Activated T-cell treated with anti-CD3 and anti-CD28 coated beads, Interleukin-2, amount 50 U/mL, for 72 hours (primary cell): ENCODE data around the gene PTPRK. TPM values are rescaled to one million over a fixed set of nuclear protein-coding genes. Genes with fewer than 3 reads are reported as not detected.

Experiments
- ATAC-seq, 2 donors: fragments of 150-1000 bp; cut with Tn5 transposase; replicated peaks in 1 of 2; 2 replicates each; pipeline ENCODE4 v1.10.0; 2021; ENCODE audit warnings: moderate library complexity in 2 of 2, mild to moderate bottlenecking in 1 of 2
- DNase-seq, 2 donors: peaks; one replicate each; pipeline ENCODE4 v3.0.0; 2021 to 2022; ENCODE audit warnings: mixed read lengths in 1 of 2
- H3K27ac Mint-ChIP-seq: one replicate; pipeline ENCODE4 v1.8.0; 2022; ENCODE audit warnings: mild to moderate bottlenecking, moderate library complexity, mixed read lengths
- H3K27me3 Mint-ChIP-seq: one replicate; pipeline ENCODE4 v1.8.0; 2022; ENCODE audit warnings: low read depth, mixed read lengths
- H3K36me3 Mint-ChIP-seq, 2 donors: one replicate each; pipeline ENCODE4 v1.8.0; 2022; ENCODE audit warnings: mixed read lengths in 2 of 2, mild to moderate bottlenecking in 1 of 2; ENCODE audit not compliant: insufficient read depth in 2 of 2
- H3K4me1 Mint-ChIP-seq: one replicate; pipeline ENCODE4 v1.8.0; 2022; ENCODE audit warnings: low read depth, mixed read lengths
- H3K4me3 Mint-ChIP-seq, 2 donors: one replicate each; pipeline ENCODE4 v1.8.0; 2022; ENCODE audit warnings: mild to moderate bottlenecking in 2 of 2, mixed read lengths in 2 of 2, moderate library complexity in 2 of 2
- H3K9me3 Mint-ChIP-seq, 2 donors: one replicate each; pipeline ENCODE4 v1.8.0; 2022; ENCODE audit warnings: mixed read lengths in 2 of 2
- total RNA-seq, 2 donors: library from RNA; stranded (reverse); gene quantifications; one replicate each; pipeline ENCODE4 v1.2.3, GENCODE V29; 2022

The PTPRK gene
- total RNA-seq, 2 donors from 2014 or later, result 3.8 to 6.4 TPM

DNA sequence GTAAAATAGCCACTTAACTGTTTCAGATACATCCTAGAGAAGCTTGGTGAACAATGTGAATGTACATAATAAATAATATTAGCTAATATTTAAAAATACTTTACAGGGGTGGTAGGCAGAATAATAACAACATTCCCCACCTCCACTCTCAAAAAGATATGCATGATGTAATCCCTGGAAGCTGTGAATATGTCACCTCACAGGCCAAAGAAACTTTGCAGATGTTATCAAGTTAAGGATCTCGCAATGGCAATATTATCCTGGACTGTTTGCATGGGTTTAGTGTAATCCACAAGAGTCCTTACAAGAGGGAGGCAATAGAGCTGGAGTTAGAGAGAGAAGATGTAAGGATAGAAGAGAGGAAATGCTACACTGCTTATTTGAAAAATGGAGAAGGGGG lies 7.0 kb upstream of the PTPRK start:
- no peaks in the 10 kb centered on the region for H3K9me3 Mint-ChIP-seq

DNA sequence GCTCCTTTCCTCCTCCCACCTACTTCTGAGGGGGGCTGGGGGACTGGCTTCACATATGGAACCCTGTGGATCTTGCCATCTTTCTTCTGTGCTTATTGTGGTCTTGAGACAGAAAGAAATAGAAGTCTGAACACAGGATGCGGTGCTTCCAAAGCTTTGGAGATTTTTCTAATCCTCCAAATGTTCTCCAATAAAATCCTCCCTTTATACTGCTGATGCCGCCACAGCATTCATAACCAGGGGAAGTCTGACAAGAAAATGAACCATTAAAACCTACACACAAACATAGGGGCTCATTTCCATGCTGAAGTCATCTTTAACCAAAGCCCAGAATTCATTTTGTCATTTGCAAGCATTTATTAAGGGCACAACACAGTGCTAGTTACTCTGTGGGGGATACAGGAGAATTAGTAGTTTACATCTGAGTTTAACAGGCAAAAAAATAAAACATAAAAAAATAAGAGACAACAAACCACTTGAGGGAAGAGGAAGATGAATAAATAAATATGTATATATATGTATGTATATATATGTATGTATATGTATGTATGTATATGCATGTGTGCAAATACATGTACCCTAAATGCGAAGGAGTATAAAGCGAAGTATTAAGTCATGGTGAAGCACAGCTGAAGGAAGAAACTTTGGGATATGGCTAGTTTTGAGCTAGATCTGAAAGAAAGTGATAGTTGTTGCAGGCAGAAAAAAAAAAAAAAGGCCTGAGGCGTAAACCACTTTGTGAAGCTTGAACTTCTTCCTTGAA lies 5.9 kb upstream of the PTPRK start:
- H3K4me3 Mint-ChIP-seq, result no peak overlapping the region
- H3K27me3 Mint-ChIP-seq, result peaks cover 31% of the 10 kb centered on the region
- DNase-seq (no peak), ATAC-seq (no peak)
- H3K36me3 Mint-ChIP-seq, result no peaks in the 10 kb centered on the region
- no peak overlapping the region for H3K27ac Mint-ChIP-seq
- no peaks in the 10 kb centered on the region for H3K4me1 Mint-ChIP-seq
- H3K9me3 Mint-ChIP-seq, result no peaks in the 10 kb centered on the region

More for the DNA sequence above, 7.0 kb upstream of the PTPRK start:
- H3K36me3 Mint-ChIP-seq, result no peaks in the 10 kb centered on the region
- no peak overlapping the region for H3K4me3 Mint-ChIP-seq
- no peak for DNase-seq
- no peak overlapping the region for H3K27ac Mint-ChIP-seq
- peaks cover 6% of the 10 kb centered on the region for H3K4me1 Mint-ChIP-seq
- ATAC-seq, result no peak
- H3K27me3 Mint-ChIP-seq, result peaks cover 21% of the 10 kb centered on the region

DNA sequence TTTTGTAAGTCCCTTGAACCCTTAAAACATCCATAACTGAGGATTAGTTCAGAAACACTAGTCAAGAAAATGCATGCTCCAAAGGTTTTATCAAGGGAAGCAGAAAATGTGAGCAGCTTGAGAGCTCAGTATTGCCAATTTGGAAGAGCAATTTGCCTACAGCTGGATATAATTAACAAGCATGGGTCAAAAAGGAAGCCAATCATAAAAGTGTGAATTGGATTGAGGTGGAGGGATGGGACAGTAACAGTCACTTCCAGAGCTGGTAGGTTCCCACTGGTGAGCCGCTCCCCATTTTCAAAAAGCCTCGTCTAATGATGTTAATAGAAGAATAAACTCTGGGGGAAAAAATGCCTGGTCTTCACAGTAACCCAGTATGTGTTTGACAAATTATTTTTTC lies 5.0 kb upstream of the PTPRK start:
- Mint-ChIP-seq H3K9me3 (no peaks in the 10 kb centered on the region), H3K27me3 (peaks cover 36% of the 10 kb centered on the region), H3K4me1 (peaks cover 7% of the 10 kb centered on the region), H3K4me3 (no peak overlapping the region), H3K36me3 (no peaks in the 10 kb centered on the region), H3K27ac (no peak overlapping the region)
- ATAC-seq (no peak), DNase-seq (no peak)

DNA sequence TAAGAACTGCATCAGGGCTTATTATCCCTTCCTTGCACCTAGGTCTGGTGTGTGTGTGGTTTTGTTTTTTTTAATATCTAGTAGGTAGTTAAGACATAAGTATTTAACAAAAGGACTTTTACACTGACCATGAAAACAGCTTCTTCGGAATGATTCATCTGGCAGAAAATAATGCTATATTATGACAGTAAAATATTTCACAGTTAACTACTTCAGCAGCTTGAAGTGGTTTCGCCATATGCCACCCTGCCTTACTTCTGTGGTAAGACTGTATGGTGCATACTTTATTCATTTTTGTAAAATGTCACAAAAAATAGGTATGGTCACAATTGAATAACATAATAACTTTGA lies 858 bp upstream of the PTPRK start:
- peak overlapping the region; percentile 88 to 95 for H3K4me3 Mint-ChIP-seq
- no peaks in the 10 kb centered on the region for H3K9me3 Mint-ChIP-seq
- no peak for ATAC-seq
- no peak overlapping the region for H3K27ac Mint-ChIP-seq
- H3K27me3 Mint-ChIP-seq, result peaks cover 44% of the 10 kb centered on the region
- H3K36me3 Mint-ChIP-seq, result peaks cover 0 to 2% of the 10 kb centered on the region in 2 donors
- no peak for DNase-seq
- peaks cover 27% of the 10 kb centered on the region for H3K4me1 Mint-ChIP-seq

DNA sequence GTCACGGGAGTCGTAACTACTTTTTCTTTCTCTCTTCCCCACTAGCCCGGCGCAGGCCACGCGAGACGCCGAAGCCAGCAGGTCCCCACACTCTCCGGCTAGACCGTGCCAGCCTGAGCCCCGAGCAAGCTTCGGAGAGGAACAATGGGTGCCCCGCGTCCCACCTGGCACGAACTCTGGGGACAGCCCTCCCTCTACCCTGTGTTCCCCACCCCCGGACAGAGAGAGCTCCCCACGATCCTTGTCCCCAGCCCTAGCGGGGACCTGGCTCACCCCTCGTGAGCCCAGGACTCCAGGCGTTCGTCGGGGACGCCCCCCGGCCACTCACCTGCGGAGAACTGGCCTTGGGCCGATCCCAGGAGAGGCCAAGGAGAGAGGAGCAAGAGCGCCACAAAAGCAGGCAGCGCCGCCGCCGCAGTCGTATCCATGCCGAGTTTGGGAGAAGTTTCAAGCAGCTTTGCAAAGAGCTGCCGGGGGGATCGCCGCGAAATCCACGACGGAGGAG lies 416 bp downstream of the PTPRK start:
- H3K4me3 Mint-ChIP-seq, result peak overlapping the region; percentile 88 to 95
- ATAC-seq (peak; percentile 40 to 45), DNase-seq (peak; percentile 40)
- no peaks in the 10 kb centered on the region for H3K9me3 Mint-ChIP-seq
- peak overlapping the region; percentile 58 for H3K27ac Mint-ChIP-seq
- peaks cover 38% of the 10 kb centered on the region for H3K27me3 Mint-ChIP-seq
- peaks cover 27% of the 10 kb centered on the region for H3K4me1 Mint-ChIP-seq
- H3K36me3 Mint-ChIP-seq, result peaks cover 0 to 2% of the 10 kb centered on the region in 2 donors

DNA sequence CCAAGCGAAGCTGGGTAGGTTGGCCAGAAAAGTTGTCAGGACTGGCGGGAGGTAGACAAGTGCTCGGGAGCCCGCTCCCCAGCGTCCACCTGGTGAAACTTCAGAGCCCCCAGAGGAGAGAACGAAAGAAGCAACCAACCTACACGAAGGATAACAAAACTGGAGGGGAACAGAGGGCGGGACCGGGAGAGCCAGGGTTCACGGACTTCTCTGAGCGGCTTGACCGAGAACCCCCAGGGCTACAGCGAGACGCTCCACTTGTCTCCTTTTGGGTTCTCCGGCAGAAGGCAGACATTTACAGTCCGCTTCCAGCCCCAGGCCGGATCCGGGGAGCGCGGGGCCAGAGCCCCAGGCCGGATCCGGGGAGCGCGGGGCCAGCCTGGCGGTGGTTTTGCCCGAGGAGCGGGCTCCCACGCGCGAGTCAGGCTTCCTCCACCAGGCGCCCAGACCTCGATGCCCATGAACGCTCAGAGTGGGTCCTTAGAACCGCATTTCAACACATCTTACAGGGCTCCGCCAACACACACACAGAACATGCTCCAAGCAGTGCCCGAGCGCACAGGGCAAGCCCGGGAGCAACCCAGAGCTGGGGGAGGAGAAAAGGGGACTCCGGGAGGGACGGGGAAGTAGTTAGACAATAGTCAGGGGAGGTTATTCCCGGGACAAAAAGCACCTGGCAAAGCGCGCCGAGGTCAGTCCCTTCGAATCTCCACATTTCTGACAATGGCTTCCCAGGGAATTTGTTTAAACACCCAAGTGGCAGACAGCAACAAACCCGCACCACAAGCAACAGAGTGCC lies 1.1 kb downstream of the PTPRK start:
- DNase-seq, result peak; percentile 41 to 42
- H3K27me3 Mint-ChIP-seq, result peaks cover 38% of the 10 kb centered on the region
- ATAC-seq, result peak; percentile 26 to 32
- no peaks in the 10 kb centered on the region for H3K9me3 Mint-ChIP-seq
- H3K27ac Mint-ChIP-seq, result peak overlapping the region; percentile 45
- H3K4me3 Mint-ChIP-seq, result peak overlapping the region; percentile 88 to 95
- peaks cover 27% of the 10 kb centered on the region for H3K4me1 Mint-ChIP-seq
- peaks cover 0 to 2% of the 10 kb centered on the region in 2 donors for H3K36me3 Mint-ChIP-seq

DNA sequence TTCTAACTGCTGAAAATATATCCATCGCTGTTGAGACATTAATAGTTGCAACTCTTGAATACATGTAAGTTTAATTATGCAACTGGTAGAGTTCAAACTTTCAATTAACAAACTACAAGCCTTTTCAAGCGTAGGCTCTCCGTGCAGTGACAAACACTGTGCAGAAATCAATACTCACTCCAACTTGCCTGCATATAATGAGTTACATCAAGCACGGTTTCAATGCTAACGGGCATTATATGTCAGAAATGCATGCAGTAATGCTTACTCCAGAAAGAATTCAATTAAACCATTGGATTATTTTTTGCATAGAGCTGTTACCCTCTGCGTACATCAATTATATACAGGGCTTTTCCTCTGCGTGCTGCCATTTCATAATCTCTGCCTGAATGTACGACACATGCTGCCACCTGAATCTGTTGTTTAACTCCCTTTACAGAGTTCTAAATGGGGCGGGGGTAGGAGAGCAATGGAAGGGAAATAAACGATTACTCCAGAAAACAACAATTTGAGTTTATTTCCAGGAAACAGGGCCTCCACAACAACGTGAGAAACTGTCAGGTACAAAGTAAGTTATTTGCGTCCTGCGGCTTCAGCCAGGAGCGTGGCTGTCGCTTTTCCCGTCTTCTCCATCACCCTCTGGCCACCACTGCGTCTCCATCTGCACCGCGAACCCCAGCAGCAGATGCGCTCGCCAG lies 1.8 kb downstream of the PTPRK start:
- H3K36me3 Mint-ChIP-seq, result peaks cover 0 to 2% of the 10 kb centered on the region in 2 donors
- no peaks in the 10 kb centered on the region for H3K9me3 Mint-ChIP-seq
- H3K4me3 Mint-ChIP-seq, result peak overlapping the region; percentile 88 to 95
- peaks cover 38% of the 10 kb centered on the region for H3K27me3 Mint-ChIP-seq
- no peak overlapping the region for H3K27ac Mint-ChIP-seq
- H3K4me1 Mint-ChIP-seq, result peaks cover 27% of the 10 kb centered on the region
- DNase-seq, result no peak
- no peak for ATAC-seq

DNA sequence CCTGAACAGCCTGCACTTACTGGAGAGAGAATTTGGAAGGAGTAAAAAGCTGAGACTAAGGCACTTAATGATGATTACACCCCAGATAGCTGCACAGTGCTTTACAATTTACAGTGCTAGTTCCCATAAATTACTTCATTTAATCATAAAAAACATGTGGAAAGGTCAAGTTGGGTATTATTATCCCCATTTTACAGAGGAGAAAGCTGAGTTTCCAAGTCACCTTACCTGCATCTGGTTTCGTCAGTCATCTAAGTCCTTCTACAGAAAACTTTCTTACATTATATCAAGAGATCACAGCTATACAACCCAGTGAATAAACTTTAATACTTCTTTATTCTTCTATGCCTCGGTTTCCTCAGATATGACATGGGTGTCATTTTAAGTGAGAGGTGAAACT lies 3.3 kb downstream of the PTPRK start:
- Mint-ChIP-seq H3K9me3 (no peaks in the 10 kb centered on the region), H3K27me3 (peaks cover 35% of the 10 kb centered on the region), H3K36me3 (peaks cover 0 to 2% of the 10 kb centered on the region in 2 donors), H3K27ac (no peak overlapping the region), H3K4me1 (peaks cover 27% of the 10 kb centered on the region), H3K4me3 (peak overlapping the region in 1 of 2 donors; percentile 58)
- DNase-seq, result no peak
- ATAC-seq, result no peak

DNA sequence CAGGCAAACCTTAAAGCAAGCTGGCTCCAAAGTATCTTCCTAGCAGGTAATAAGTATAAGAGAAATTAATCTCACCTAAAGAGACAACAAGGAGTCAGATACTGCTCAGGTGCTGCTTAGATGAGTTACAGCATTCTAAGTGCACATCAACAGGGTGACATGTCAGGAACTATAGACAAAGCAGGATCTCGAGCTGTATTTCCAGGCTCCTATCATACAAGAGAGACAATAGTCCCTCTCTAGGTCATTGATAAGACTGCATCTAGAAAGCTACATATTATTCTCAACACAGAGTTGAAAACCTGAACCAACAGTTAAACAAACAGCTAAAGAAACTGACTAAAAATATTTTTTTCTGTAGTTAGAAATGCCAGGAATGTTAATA lies 3.9 kb downstream of the PTPRK start:
- H3K9me3 Mint-ChIP-seq, result no peaks in the 10 kb centered on the region

DNA sequence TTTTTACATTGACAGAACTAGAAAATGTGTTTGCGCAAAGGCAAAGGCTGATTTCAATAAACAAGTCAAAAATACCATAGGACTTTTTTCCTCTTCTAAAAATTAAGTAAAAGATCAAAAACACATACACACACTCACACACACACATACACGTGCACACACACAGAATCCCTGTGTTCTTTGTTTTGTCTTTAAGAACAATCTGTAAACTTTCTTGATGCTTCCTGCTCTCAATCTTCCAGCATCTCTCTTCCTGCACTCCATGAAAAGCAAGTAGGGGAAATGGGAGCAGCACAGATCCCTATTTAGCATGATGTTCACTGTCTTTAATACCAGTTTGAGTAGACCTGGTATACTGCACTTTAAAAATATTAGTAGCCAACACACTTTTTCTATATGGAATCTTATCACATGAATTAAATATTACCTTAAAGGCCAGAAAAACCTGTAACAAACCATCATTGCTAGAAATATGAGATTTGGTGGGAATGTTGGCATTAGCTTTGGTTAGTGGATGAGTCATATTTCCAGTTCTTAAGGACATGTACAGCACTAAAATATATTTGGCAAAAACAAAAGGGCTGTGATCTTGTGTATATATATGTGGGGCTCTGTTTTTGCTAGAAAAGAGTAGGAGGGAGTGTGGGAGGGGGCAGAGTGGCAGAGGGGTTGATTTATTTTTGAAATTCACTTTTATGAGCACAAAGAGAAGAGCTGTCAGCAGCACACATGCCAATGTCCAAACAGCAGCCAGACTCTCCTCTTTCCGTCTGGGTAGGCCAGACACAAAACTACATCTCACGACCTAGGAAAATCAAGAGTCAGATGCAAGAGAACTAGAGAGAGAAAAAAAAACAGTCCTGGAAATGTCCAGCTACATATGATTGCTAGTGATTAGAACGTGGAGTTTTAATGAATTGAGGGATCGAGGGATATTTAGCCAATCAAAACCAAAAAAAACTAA lies 4.6 kb downstream of the PTPRK start:
- no peak overlapping the region for H3K27ac Mint-ChIP-seq
- peaks cover 22% of the 10 kb centered on the region for H3K4me1 Mint-ChIP-seq
- DNase-seq (no peak), ATAC-seq (no peak)
- no peaks in the 10 kb centered on the region for H3K9me3 Mint-ChIP-seq
- peaks cover 23% of the 10 kb centered on the region for H3K27me3 Mint-ChIP-seq
- H3K4me3 Mint-ChIP-seq, result no peak overlapping the region
- H3K36me3 Mint-ChIP-seq, result peaks cover 0 to 2% of the 10 kb centered on the region in 2 donors

More for the DNA sequence above, 3.9 kb downstream of the PTPRK start:
- DNase-seq, result no peak
- Mint-ChIP-seq H3K27ac (no peak overlapping the region), H3K4me3 (no peak overlapping the region), H3K27me3 (peaks cover 29% of the 10 kb centered on the region), H3K4me1 (peaks cover 27% of the 10 kb centered on the region), H3K36me3 (peaks cover 0 to 2% of the 10 kb centered on the region in 2 donors)
- no peak for ATAC-seq

DNA sequence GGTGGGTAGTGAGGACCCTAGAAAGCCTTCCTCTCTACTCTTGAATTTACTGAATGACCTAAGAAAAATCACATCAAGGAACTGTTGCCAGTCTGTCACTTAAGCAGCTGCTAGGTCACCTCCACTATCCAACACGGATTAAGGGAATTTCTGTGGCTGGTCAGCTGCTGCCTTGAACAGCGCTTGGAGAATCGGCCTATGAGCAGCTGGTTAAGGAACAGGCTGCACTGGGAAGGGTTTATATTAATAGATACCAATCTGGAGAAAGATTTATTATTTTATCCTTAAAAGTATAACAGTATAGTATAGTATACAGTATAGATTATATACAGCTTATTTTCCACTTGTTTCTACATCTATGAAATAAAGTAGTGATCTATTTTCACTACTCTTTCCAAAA lies 6.5 kb downstream of the PTPRK start:
- Mint-ChIP-seq H3K36me3 (no peaks in the 10 kb centered on the region), H3K27ac (no peak overlapping the region), H3K4me1 (peaks cover 23% of the 10 kb centered on the region), H3K27me3 (peaks cover 20% of the 10 kb centered on the region), H3K4me3 (no peak overlapping the region), H3K9me3 (no peaks in the 10 kb centered on the region)
- ATAC-seq (no peak), DNase-seq (no peak)

DNA sequence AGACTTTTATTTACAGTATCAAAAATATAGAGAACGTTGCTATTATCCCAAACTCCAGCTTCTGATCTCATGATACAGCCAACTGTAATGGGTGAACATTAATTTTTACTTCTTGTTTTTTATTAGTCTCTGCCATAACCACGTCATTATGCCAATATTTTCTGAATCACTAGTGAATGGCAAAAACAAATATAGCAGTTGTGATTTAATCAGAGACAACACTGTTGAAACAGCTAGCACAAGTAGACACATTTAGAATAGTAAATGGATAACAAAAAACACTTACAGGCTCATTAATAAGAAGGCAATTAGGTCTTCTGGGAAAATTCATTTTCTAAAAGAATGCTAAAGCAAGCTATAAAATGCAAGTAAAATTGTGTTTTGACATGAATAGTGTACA lies 8.1 kb downstream of the PTPRK start:
- Mint-ChIP-seq H3K27me3 (peaks cover 7% of the 10 kb centered on the region), H3K4me1 (peaks cover 13% of the 10 kb centered on the region), H3K9me3 (no peaks in the 10 kb centered on the region), H3K27ac (no peak overlapping the region), H3K36me3 (no peaks in the 10 kb centered on the region), H3K4me3 (no peak overlapping the region)
- ATAC-seq (no peak), DNase-seq (no peak)
